ENCODE data around the gene PIP5K1C.
"Not testable (repeated sequence)": the region's sequence is repeated elsewhere in the genome, so short reads cannot be mapped to it uniquely, and the experiment has no call there.

Gene PIP5K1C

GRCh38 chr19:3674784-3675543 lies 25.3 kb downstream of the PIP5K1C start:
- DNase-seq (ENCODE audit: low read depth): no peak

- DNase-seq (ENCODE audit: low read depth): no peak
Observed at GRCh38 chr19:3673506-3674439, 26.5 kb downstream of the PIP5K1C start.

- DNase-seq (ENCODE audit: low read depth): no peak
Observed at GRCh38 chr19:3672993-3673392, 27.3 kb downstream of the PIP5K1C start.

GRCh38 chr19:3672575-3672948 lies 27.7 kb downstream of the PIP5K1C start:
- DNase-seq (ENCODE audit: low read depth): no peak

GRCh38 chr19:3671680-3672574 lies 28.3 kb downstream of the PIP5K1C start:
- no peak for DNase-seq (ENCODE audit: low read depth)

GRCh38 chr19:3670796-3671679 lies 29.2 kb downstream of the PIP5K1C start:
- DNase-seq (ENCODE audit: low read depth): peak; percentile 13

- no peak for DNase-seq (ENCODE audit: low read depth)
Observed at GRCh38 chr19:3669947-3670795, 30.1 kb downstream of the PIP5K1C start.

GRCh38 chr19:3669082-3669946 lies 31.0 kb downstream of the PIP5K1C start:
- DNase-seq (ENCODE audit: low read depth): no peak

- no peak for DNase-seq (ENCODE audit: low read depth)
Observed at GRCh38 chr19:3668331-3669081, 31.8 kb downstream of the PIP5K1C start.

- no peak for DNase-seq (ENCODE audit: low read depth)
Observed at GRCh38 chr19:3667766-3668165, 32.5 kb downstream of the PIP5K1C start.

- no peak for DNase-seq (ENCODE audit: low read depth)
Observed at GRCh38 chr19:3667037-3667638, 33.1 kb downstream of the PIP5K1C start.

GRCh38 chr19:3666545-3666856 lies 33.8 kb downstream of the PIP5K1C start:
- not testable (repeated sequence) for DNase-seq (ENCODE audit: low read depth)

GRCh38 chr19:3665681-3666544 lies 34.4 kb downstream of the PIP5K1C start:
- DNase-seq (ENCODE audit: low read depth): peak; percentile 74

GRCh38 chr19:3664879-3665642 lies 35.2 kb downstream of the PIP5K1C start:
- DNase-seq (ENCODE audit: low read depth): no peak

GRCh38 chr19:3663838-3664237 lies 36.4 kb downstream of the PIP5K1C start:
- no peak for DNase-seq (ENCODE audit: low read depth)

Data from stimulated activated CD8-positive, alpha-beta memory T cell treated with anti-CD3 and anti-CD28 coated beads, Interleukin-15, amount 100 ng/mL, for 24 hours (primary cell).